OCI-LY7 (cell line): ENCODE data around the gene TOB2.

Source experiments
- EZH2phosphoT487 ChIP-seq: fragments of 200-600 bp; sonication (generic); IDR thresholded peaks from 2 replicates; pipeline ENCODE4 v1.6.1; 2018; ENCODE audit warnings: low read depth, borderline replicate concordance, mild to moderate bottlenecking, mixed run types, antibody characterized with exemption, low read length, moderate library complexity, mixed read lengths
- TF ChIP-seq, protein P1 (sequence below): fragments of 200-600 bp; sonication (generic); conservative IDR thresholded peaks from 2 replicates; pipeline ENCODE4 v1.5.1; 2014; ENCODE audit warnings: mild to moderate bottlenecking, antibody characterized with exemption, low read length, moderate library complexity, mixed read lengths

GRCh38 chr22:41468381-41469217 lies 22.0 kb upstream of the TOB2 start, which contains the start of the genes ACO2 and PHF5A:
- TF ChIP-seq, protein P1, sequence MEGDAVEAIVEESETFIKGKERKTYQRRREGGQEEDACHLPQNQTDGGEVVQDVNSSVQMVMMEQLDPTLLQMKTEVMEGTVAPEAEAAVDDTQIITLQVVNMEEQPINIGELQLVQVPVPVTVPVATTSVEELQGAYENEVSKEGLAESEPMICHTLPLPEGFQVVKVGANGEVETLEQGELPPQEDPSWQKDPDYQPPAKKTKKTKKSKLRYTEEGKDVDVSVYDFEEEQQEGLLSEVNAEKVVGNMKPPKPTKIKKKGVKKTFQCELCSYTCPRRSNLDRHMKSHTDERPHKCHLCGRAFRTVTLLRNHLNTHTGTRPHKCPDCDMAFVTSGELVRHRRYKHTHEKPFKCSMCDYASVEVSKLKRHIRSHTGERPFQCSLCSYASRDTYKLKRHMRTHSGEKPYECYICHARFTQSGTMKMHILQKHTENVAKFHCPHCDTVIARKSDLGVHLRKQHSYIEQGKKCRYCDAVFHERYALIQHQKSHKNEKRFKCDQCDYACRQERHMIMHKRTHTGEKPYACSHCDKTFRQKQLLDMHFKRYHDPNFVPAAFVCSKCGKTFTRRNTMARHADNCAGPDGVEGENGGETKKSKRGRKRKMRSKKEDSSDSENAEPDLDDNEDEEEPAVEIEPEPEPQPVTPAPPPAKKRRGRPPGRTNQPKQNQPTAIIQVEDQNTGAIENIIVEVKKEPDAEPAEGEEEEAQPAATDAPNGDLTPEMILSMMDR = no peak
- no peak for TF ChIP-seq EZH2phosphoT487
